Measurements from ENCODE around the gene GABRR1.
A peak's percentile ranks its signal among the peaks of the same experiment; 100 is the strongest.
"Not testable (repeated sequence)": the region's sequence is repeated elsewhere in the genome, so short reads cannot be mapped to it uniquely, and the experiment has no call there.

The GABRR1 gene

DNA sequence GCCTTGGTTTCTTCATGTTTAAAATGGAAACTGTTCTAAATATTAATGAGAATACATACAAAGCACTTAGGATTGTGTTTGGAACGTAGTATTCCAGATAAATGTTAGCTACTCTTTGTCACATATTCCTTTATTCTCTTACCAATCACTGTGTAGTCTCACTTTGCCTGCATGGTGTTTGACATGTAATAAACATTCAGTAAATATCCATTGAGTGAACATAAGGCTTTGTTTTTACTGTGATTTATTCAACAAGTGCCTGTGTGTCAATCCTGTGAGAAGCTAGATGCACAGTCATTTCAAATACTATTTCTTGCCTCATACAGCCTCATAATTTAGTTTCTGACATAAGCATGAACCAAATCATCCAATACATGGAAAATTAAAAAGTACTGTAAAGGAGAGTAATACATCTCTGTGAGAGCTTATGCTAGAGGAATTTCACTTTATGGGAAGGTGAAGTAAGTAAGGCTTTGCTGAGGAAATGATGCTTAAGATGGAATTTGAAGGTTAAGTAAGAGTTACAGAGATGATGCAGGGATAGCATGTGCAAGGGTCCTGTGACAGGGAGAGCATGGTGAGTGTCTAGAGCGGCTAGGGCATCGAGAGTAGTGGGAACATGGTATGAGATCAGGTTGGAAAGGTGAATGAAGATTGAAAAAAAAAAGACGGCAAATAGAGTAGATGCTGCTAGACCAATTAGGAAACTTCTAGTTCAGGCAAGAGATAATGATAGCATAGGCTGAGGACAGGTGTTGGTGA lies 56.6 kb downstream of the GABRR1 start:
- DNase-seq (ENCODE audit: low read depth in 3 of 3) = no peak

- no peak for DNase-seq (ENCODE audit: low read depth in 3 of 3)
Observed at GRCh38 chr6:89154131-89154530, 63.0 kb downstream of the GABRR1 start.

GRCh38 chr6:89148016-89148750 lies 69.0 kb downstream of the GABRR1 start:
- DNase-seq (ENCODE audit: low read depth in 3 of 3) = peak; percentile 9 to 19 (median 16)

- no peak for DNase-seq (ENCODE audit: low read depth in 3 of 3)
Observed at GRCh38 chr6:89146718-89147700, 70.1 kb downstream of the GABRR1 start.

DNA sequence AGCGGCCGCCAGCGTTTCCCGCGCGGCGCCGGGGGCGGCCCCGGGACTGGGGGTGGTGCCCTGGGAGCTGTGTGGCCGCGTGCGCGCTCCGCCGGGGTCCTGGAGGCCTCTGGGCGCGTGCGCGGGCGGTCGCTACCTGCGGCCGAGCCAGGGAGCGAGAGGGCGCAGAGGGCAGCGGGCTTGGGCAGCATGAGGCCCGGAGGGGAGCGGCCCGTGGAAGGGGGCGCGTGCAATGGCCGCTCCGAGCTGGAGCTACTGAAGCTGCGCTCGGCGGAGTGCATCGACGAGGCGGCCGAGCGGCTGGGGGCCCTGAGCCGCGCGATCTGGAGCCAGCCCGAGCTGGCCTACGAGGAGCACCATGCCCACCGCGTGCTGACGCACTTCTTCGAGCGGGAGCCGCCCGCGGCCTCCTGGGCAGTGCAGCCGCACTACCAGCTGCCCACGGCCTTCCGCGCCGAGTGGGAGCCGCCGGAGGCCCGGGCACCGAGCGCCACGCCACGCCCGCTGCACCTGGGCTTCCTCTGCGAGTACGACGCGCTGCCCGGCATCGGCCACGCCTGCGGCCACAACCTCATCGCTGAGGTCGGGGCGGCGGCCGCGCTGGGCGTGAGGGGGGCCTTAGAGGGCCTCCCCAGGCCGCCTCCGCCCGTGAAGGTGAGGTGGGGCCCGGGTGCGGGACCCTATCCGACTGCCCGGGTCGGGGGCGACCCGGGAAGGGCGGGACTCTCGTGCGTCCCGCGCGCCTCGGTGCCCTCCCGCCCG lies 71.0 kb downstream of the GABRR1 start, which contains the start of gene PM20D2:
Gene PM20D2 (plus strand): TSS at position 100 of the 762 bp plus-strand sequence. CDS start 90 bp downstream, at position 190.
- peak; percentile 28 to 60 (median 52) for DNase-seq (ENCODE audit: low read depth in 3 of 3)

DNA sequence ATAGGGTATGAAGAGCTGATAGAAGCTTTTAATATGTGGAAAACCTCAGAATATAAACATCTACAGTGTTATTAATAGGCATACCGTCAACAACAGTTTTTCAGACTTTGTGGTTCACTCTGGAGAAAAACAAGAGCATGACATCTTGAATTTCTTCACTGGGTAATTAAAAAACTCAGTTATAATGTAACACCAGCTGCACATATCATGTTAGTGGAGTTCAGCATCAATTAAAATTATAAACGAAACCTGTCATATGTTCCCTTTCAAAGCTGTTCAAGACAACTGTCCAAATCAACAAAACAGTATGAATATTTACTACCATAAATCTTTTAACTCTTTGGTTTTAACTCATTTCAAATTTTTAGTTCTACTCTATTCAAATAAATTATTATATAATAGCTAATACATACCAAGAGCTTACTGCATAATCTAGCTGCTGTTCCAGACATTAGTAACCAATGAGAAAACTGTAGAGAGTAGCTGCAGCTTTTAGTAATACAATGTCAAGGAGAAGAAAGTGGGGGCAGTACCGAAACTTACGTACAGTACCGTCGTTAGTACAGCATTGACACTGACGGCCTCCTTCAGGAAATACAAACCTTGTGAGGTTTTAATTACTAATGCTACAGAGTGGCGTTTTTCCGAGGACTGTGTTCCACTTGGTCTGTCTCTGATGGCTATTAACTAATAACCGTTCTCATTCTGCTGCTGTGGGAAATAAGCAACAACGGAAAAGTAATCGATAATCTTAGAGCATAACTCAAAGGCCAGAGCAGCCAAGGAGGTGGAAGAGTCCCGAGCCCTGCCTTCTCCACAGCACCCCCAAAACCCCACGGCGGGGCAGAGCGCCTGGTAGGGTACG lies 71.8 kb downstream of the GABRR1 start:
- peak in 1 of 3 donors; percentile 3 for DNase-seq (ENCODE audit: low read depth in 3 of 3)

DNA sequence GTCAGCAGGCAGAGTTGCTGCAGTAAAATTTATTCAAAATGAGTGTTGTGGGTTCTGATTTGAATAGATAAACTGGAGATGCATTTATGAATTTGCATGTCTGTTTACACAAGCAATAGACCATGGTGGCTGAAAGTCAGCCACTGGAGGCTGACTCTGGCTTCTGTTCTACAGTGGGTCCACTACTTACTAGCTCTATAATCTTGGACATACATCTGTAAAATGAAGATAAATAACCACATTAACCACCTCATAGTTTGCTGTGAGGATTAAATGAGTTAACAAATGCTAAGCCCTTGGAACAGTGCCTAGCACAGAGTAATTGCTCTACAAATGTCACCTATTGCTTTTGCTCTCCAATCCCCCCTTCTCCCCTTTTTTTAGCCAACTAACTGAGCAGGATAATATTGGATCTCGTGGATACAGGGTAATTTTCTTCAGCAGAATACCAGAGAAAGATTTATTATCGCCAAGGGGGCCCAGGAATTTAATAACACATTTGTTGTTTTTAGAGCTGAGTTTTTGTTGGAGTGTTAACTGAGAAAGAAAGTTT lies 72.7 kb downstream of the GABRR1 start:
- DNase-seq (ENCODE audit: low read depth in 3 of 3) = no peak

DNA sequence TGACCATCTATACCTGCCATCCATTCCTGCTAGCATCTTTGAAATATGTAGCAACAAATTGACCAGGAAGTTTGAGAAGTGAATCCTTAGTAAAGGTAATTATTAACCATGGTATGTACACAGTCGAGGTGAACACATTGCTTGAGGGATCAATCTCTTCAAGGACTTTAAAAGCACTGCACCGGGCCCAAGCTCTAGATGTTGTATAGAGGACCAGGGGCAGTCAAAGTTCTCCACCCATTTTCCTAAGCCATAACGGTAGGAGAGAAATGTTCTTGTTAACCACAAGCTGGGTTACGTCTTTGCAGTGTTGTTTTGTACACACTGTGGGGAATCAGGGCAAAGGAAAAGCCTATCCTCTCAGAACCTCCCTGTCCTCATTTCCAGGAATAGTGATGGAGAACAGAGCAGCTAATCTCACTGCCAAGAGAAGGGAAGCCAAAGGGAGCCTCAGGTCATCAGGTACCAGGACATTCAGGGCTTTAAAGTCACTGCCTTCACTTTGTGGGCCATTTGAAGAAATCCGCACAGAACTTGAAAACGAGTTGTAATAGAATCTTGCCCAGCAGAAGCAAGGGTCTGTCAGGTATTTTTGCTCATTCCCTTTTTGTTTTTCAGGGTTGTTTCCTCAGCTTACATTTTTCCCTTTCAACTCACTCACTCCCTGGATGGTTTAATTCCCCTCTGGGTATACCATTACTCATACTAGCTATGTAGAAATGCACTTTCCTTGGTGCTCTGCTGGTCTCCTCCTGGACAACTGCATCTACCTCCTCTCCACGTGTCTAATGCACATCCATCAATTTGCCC lies 76.6 kb downstream of the GABRR1 start:
- DNase-seq (ENCODE audit: low read depth in 3 of 3) = no peak

- no peak for DNase-seq (ENCODE audit: low read depth in 3 of 3)
Observed at GRCh38 chr6:89139509-89140346, 77.4 kb downstream of the GABRR1 start.

DNA sequence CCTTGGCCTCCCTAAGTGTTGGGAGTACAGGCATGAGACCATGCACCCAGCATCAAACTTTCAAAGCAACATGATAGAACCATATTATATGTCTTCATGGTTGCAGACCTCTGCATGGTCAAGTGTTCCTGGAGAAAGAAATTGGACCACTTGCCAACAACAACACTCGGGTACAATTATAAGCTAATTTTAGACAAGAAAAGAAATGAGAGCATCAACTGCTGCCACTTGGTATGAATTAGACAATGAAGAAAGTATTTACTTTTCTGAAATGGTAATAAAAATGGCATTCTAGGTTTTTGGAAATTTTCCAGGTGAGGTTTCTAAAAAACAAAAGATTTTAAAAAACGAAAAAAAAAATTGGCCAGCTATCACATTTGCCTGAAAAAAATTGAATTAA lies 79.0 kb downstream of the GABRR1 start:
- DNase-seq (ENCODE audit: low read depth in 3 of 3) = no peak

- no peak for DNase-seq (ENCODE audit: low read depth in 3 of 3)
Observed at GRCh38 chr6:89134723-89135122, 82.4 kb downstream of the GABRR1 start.

GRCh38 chr6:89133981-89134380 lies 83.2 kb downstream of the GABRR1 start:
- DNase-seq (ENCODE audit: low read depth in 3 of 3) = no peak

GRCh38 chr6:89132057-89132456 lies 85.1 kb downstream of the GABRR1 start:
- no peak for DNase-seq (ENCODE audit: low read depth in 3 of 3)

- DNase-seq (ENCODE audit: low read depth in 3 of 3) = no peak
Observed at GRCh38 chr6:89131599-89131998, 85.6 kb downstream of the GABRR1 start.

- not testable (repeated sequence) for DNase-seq (ENCODE audit: low read depth in 3 of 3)
Observed at GRCh38 chr6:89128256-89128671, 88.9 kb downstream of the GABRR1 start.

All from stimulated activated CD4-positive, alpha-beta T cell treated with anti-CD3 and anti-CD28 coated beads, TNF-alpha, amount 100 ng/mL, for 48 hours (primary cell).